Progenitor cell of endocrine pancreas (in vitro differentiated cells): Measurements from ENCODE around the gene BPIFB2. TPM values are rescaled to one million over a fixed set of nuclear protein-coding genes. Genes with fewer than 3 reads are reported as not detected.

Experiments
- DNase-seq: peaks from one replicate; pipeline ENCODE4 v3.0.0; 2021; ENCODE audit warnings: low spot score; ENCODE audit not compliant: unreplicated experiment
- H3K27ac Mint-ChIP-seq: 2 replicates; pipeline ENCODE4 v1.8.0; 2021; ENCODE audit warnings: mild to moderate bottlenecking, moderate library complexity, mixed read lengths
- H3K27me3 Mint-ChIP-seq: 2 replicates; pipeline ENCODE4 v1.8.0; 2021; ENCODE audit warnings: mixed read lengths
- H3K36me3 Mint-ChIP-seq: 2 replicates; pipeline ENCODE4 v1.8.0; 2022; ENCODE audit warnings: mixed read lengths; ENCODE audit not compliant: insufficient read depth
- H3K4me1 Mint-ChIP-seq: 2 replicates; pipeline ENCODE4 v1.8.0; 2021; ENCODE audit warnings: low read depth, mixed read lengths
- H3K4me3 Mint-ChIP-seq: 2 replicates; pipeline ENCODE4 v1.8.0; 2021; ENCODE audit warnings: low read depth, mild to moderate bottlenecking, moderate library complexity, mixed read lengths
- H3K9me3 Mint-ChIP-seq: 2 replicates; pipeline ENCODE4 v1.8.0; 2021; ENCODE audit warnings: low read depth, mixed read lengths
- CTCF ChIP-seq: fragments of 200-600 bp; sonication (generic); IDR thresholded peaks from one replicate; pipeline ENCODE4 v1.5.0; 2021; ENCODE audit warnings: antibody characterized with exemption, mild to moderate bottlenecking; ENCODE audit not compliant: unreplicated experiment
- total RNA-seq: library from RNA; stranded (reverse); gene quantifications from 2 replicates; pipeline ENCODE4 v1.2.1, GENCODE V29; 2021

The BPIFB2 gene
- total RNA-seq, 1 donor from 2014 or later, result not detected

- Mint-ChIP-seq H3K9me3 (peaks cover 4% of the 10 kb centered on the region), H3K27ac (no peak overlapping the region), H3K27me3 (no peaks in the 10 kb centered on the region), H3K36me3 (no peaks in the 10 kb centered on the region), H3K4me1 (no peaks in the 10 kb centered on the region), H3K4me3 (no peak overlapping the region)
- DNase-seq, result no peak
- no peak for TF ChIP-seq CTCF
These were observed 1.4 kb upstream of the BPIFB2 start for GRCh38 chr20:33005908-33006775.

- Mint-ChIP-seq H3K9me3 (peaks cover 4% of the 10 kb centered on the region), H3K27ac (no peak overlapping the region)
These were observed 628 bp upstream of the BPIFB2 start for GRCh38 chr20:33006776-33007375.

GRCh38 chr20:33008336-33009213 is 1.1 kb downstream of the BPIFB2 start:
- no peak overlapping the region for H3K4me3 Mint-ChIP-seq
- no peak for DNase-seq
- H3K9me3 Mint-ChIP-seq, result peaks cover 4% of the 10 kb centered on the region
- H3K27ac Mint-ChIP-seq, result no peak overlapping the region
- no peaks in the 10 kb centered on the region for H3K4me1 Mint-ChIP-seq
- no peak for TF ChIP-seq CTCF
- peaks cover 11% of the 10 kb centered on the region for H3K27me3 Mint-ChIP-seq
- no peaks in the 10 kb centered on the region for H3K36me3 Mint-ChIP-seq

More at GRCh38 chr20:33006776-33007375, 628 bp upstream of the BPIFB2 start:
- Mint-ChIP-seq H3K4me3 (no peak overlapping the region), H3K27me3 (peaks cover 3% of the 10 kb centered on the region), H3K4me1 (no peaks in the 10 kb centered on the region), H3K36me3 (no peaks in the 10 kb centered on the region)
- DNase-seq, result no peak
- no peak for TF ChIP-seq CTCF

GRCh38 chr20:33009214-33010132 is 2.0 kb downstream of the BPIFB2 start:
- no peaks in the 10 kb centered on the region for H3K36me3 Mint-ChIP-seq
- TF ChIP-seq CTCF, result no peak
- H3K27me3 Mint-ChIP-seq, result peaks cover 18% of the 10 kb centered on the region
- no peak for DNase-seq
- no peak overlapping the region for H3K4me3 Mint-ChIP-seq
- H3K4me1 Mint-ChIP-seq, result no peaks in the 10 kb centered on the region
- no peak overlapping the region for H3K27ac Mint-ChIP-seq
- H3K9me3 Mint-ChIP-seq, result peaks cover 4% of the 10 kb centered on the region
